ENCODE measurements around the gene USP2.

DNA sequence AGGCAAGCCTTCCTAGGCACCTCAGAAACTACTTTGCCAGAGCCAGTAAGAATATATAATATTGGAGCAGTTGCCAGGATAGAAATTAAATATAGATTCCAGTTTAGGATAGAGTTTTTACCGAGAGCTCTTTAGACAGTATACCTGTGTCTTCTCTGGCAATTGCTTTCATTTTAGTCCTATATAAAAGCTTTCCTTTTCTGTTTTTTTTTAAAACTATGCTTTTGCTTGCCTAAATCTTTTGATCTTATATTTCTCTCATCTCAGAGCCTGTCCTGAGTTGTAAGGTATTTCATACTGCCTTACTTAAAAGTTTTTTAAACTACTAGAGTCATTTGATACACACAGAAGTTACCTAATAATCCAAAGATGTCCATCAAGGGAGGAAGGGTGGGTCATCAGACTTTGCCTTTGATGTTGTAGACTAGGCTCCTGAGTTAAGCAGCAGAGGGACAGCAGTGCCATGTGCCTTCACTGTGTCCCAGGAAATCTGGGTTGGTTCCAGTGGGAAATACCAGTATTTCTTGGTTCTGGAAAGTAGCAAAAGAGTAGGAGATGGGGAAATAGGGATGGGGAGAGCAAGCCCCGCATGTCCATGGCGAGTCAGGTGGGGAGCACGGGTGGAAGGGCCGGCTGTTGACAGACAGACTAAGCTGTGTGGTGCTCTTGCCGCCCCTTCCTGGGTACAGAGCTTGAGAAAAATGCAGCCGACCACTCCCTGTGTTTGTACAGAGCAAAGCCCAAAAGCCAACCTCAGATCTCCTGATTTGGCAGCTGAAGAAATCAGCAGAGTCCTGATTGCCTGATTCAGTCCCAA, 75.7 kb downstream of the USP2 start:
- TF ChIP-seq POLR2A (IDR thresholded peaks at IDR 0.05), result no peak
- TF ChIP-seq, protein P1, sequence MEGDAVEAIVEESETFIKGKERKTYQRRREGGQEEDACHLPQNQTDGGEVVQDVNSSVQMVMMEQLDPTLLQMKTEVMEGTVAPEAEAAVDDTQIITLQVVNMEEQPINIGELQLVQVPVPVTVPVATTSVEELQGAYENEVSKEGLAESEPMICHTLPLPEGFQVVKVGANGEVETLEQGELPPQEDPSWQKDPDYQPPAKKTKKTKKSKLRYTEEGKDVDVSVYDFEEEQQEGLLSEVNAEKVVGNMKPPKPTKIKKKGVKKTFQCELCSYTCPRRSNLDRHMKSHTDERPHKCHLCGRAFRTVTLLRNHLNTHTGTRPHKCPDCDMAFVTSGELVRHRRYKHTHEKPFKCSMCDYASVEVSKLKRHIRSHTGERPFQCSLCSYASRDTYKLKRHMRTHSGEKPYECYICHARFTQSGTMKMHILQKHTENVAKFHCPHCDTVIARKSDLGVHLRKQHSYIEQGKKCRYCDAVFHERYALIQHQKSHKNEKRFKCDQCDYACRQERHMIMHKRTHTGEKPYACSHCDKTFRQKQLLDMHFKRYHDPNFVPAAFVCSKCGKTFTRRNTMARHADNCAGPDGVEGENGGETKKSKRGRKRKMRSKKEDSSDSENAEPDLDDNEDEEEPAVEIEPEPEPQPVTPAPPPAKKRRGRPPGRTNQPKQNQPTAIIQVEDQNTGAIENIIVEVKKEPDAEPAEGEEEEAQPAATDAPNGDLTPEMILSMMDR (IDR thresholded peaks at IDR 0.05), result no peak
